Activated CD8-positive, alpha-beta memory T cell treated with anti-CD3 and anti-CD28 coated beads, Interleukin-2, amount 10 ng/mL, durations not matched to agents 7 days and 5 days (primary cell): ENCODE results near the gene IGFALS. TPM values are rescaled to one million over a fixed set of nuclear protein-coding genes. Genes with fewer than 3 reads are reported as not detected.

Experiments used
- ATAC-seq: fragments of 150-1000 bp; cut with Tn5 transposase; one replicate; pipeline ENCODE4 v1.10.0; 2021; ENCODE audit warnings: moderate library complexity
- CTCF ChIA-PET: fragments of 350-600 bp; sonication (Branson Sonifier 250); formaldehyde crosslinking; loops from one replicate; lab custom pipeline; 2021; ENCODE audit warnings: antibody characterized with exemption; lab: Charles Lee
- DNase-seq: peaks from one replicate; pipeline ENCODE4 v3.0.0-alpha.2; 2020
- H3K27ac Mint-ChIP-seq: one replicate; pipeline ENCODE4 v1.8.0; 2021; ENCODE audit warnings: mild to moderate bottlenecking, mixed read lengths
- H3K27me3 Mint-ChIP-seq: one replicate; pipeline ENCODE4 v1.8.0; 2021; ENCODE audit warnings: mixed read lengths
- H3K36me3 Mint-ChIP-seq: one replicate; pipeline ENCODE4 v1.8.0; 2021; ENCODE audit warnings: mild to moderate bottlenecking, mixed read lengths
- H3K4me1 Mint-ChIP-seq: one replicate; pipeline ENCODE4 v1.8.0; 2021; ENCODE audit warnings: mixed read lengths
- H3K4me3 Mint-ChIP-seq: one replicate; pipeline ENCODE4 v1.8.0; 2021; ENCODE audit warnings: mild to moderate bottlenecking, moderate library complexity, mixed read lengths
- H3K9me3 Mint-ChIP-seq: one replicate; pipeline ENCODE4 v1.8.0; 2022; ENCODE audit warnings: low read depth, mixed read lengths
- total RNA-seq, 2 experiments: library from RNA; stranded (reverse); gene quantifications; one replicate each; pipeline ENCODE4 v1.2.3, GENCODE V29; 2021

IGFALS gene
- total RNA-seq, 2 experiments from 2014 or later, result not detected

DNA sequence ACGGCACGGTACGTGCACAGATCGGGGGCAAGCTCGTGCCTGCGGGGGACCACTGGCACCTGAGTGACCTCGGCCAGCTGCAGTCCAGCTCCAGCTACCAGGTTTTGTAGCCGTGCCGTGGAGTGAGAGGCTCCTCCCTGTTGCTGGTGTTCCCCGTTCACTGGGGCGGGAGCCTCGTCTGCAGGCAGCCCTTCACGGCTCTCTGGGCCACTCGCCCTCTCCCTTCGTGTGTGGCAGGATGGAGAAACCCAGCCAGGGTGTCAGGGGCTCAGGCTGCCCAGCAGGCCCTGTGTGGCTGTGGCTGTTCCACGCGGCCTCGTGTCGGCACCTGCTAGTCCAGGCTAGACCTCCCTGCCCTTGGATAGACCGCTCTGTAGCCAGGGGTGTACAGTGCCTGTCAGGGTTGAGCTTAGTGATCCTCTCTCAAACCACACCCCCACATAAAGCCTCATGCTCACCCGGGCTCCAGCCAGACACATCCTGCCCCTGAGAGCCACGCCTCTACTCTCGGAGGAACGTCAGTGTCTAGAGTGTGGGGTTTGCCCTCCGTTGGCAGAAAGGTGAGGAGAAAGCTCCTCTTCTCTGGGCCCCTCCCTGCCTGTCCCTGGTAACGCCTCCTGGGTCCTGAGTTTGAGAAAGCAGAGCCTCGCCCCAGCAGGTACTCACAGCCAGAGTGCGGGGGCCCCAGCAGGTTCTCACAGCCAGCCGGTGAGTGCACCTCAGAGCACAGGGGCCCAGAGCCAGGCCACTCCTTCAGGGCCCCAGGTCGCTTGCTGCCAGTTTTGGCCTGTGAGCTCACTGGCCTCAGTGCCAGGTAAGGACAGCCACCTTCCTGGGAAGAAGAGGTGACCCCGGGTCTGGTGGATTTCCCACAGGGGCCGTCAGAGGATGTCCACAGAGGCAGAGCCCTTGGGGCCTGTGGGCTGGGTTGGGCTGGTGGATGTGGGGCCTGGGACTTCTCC, 49.8 kb downstream of the IGFALS start:
- H3K9me3 Mint-ChIP-seq, result no peaks in the 10 kb centered on the region
- ATAC-seq (no peak), DNase-seq (no peak)
- H3K27ac Mint-ChIP-seq, result no peak overlapping the region
- no peaks in the 10 kb centered on the region for H3K27me3 Mint-ChIP-seq
- no peaks in the 10 kb centered on the region for H3K4me1 Mint-ChIP-seq
- CTCF ChIA-PET, result no interaction called here
- no peak overlapping the region for H3K4me3 Mint-ChIP-seq
- H3K36me3 Mint-ChIP-seq, result peaks cover 2% of the 10 kb centered on the region

DNA sequence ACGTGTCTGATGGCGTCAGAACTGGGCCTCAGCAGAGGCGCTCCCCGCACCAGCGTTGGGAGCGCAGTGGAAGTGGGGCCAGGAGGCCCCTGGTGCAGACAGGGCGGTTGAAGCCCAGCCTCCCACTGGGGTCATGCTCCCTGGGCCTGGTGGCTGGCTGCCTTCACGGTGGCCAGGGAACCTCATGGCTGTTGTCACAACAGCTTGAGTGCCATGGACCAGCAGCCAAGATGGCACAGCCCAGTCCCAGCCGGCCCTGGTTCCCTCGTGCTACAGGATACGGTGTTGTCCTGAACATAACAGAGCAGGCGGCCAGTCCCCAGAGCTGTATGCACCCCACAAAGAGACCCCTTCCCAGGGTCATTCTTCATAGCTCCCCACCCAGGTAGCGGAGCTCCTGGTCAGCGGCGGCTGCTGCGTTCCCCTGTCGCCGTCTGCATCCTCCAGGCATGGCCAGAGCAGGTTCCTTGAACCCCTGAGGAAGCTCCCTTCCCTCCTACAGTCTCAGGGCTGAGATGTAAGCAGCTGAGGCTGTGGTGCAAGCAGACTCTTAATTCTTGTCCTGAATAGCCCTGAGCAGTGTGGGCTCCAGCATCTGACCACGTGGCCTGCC, 51.8 kb downstream of the IGFALS start:
- Mint-ChIP-seq H3K27me3 (no peaks in the 10 kb centered on the region), H3K9me3 (no peaks in the 10 kb centered on the region), H3K36me3 (peaks cover 2% of the 10 kb centered on the region), H3K4me3 (no peak overlapping the region), H3K4me1 (no peaks in the 10 kb centered on the region), H3K27ac (no peak overlapping the region)
- no peak for ATAC-seq
- DNase-seq, result no peak
- CTCF ChIA-PET, result no interaction called here

DNA sequence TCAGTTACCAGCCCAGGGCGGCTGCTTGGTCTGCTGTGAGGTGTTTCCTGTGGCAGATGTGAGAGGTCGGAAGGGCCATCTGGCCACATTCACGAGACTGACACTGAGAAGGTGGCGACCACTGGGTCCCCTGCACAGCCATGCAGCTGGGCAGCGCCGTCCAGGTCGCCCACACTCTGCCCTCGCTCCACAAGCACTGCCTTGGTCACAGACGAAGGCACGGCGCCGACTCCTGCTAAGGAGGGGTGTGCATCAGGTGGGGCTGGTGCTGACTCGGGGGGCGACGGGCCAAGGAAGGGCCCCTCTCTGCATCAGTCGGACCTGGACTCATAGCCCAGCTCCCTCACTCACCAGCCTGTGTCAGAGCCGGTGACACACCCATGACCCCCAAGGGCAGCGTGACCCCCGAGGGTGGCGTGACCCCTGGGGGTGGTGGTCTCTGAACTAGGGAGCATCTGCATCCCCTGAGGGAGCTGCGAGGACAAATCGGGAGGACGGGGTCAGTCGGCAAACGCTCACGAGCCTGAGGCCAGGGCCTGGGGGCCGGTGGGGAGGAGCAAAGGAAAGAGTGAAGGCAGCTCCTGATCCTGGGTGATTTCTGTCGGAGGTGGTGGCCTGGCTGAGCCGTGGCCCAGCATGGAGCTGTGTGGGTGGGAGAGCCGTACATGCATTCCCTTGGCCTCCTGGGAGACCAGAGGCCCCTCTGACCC, 52.6 kb downstream of the IGFALS start:
- no peaks in the 10 kb centered on the region for H3K27me3 Mint-ChIP-seq
- DNase-seq, result no peak
- no peaks in the 10 kb centered on the region for H3K4me1 Mint-ChIP-seq
- no peak overlapping the region for H3K27ac Mint-ChIP-seq
- no peak for ATAC-seq
- peaks cover 2% of the 10 kb centered on the region for H3K36me3 Mint-ChIP-seq
- no peaks in the 10 kb centered on the region for H3K9me3 Mint-ChIP-seq
- H3K4me3 Mint-ChIP-seq, result no peak overlapping the region
- CTCF ChIA-PET, result no interaction called here

Other genes with a start within 250 kb of the IGFALS start
- 1 to 10 TPM; 6.3 to 8.3 TPM for gene IFT140, start 181.6 kb downstream of the IGFALS start, total RNA-seq
- 10 to 100 TPM; 26.8 to 31.1 TPM for gene CRAMP1, start 181.3 kb downstream of the IGFALS start, total RNA-seq
- 10 to 100 TPM; 55.0 to 62.4 TPM for gene JPT2, start 115.4 kb downstream of the IGFALS start, total RNA-seq
- 100 to 1,000 TPM in 1 of 2 experiments, 10 to 100 TPM in 1; 78.9 to 101 TPM for gene MAPK8IP3, start 87.5 kb downstream of the IGFALS start, total RNA-seq
- 10 to 100 TPM; 46.0 to 50.4 TPM for gene NME3, start 22.2 kb downstream of the IGFALS start, total RNA-seq
- 10 to 100 TPM; 22.3 to 34.6 TPM for gene EME2, start 20.9 kb downstream of the IGFALS start, total RNA-seq
- 100 to 1,000 TPM; 134 to 154 TPM for gene MRPS34, start 20.6 kb downstream of the IGFALS start, total RNA-seq
- gene SPSB3, start 11.1 kb downstream of the IGFALS start, total RNA-seq, result 10 to 100 TPM; 35.7 to 36.5 TPM
- gene NUBP2, start 10.7 kb downstream of the IGFALS start, total RNA-seq, result 10 to 100 TPM; 52.5 to 64.0 TPM
- gene HAGH, start 33.1 kb upstream of the IGFALS start, total RNA-seq, result 10 to 100 TPM; 44.1 to 44.2 TPM
- gene FAHD1, start 33.5 kb upstream of the IGFALS start, total RNA-seq, result 10 to 100 TPM; 11.3 to 12.9 TPM
- not detected for gene MEIOB, start 78.5 kb upstream of the IGFALS start, total RNA-seq
- gene HS3ST6, start 124.7 kb upstream of the IGFALS start, total RNA-seq, result not detected
- gene MSRB1, start 149.5 kb upstream of the IGFALS start, total RNA-seq, result 10 to 100 TPM; 14.5 to 19.8 TPM
- gene RPL3L, start 161.0 kb upstream of the IGFALS start, total RNA-seq, result under 1 TPM in 1 of 2 experiments, not detected in 1; 0.42 TPM
- 100 to 1,000 TPM; 148 to 158 TPM for gene NDUFB10, start 165.8 kb upstream of the IGFALS start, total RNA-seq
- 1,000 to 10,000 TPM; 2,823 to 3,048 TPM for gene RPS2, start 171.1 kb upstream of the IGFALS start, total RNA-seq
- gene RNF151, start 173.2 kb upstream of the IGFALS start, total RNA-seq, result not detected
- 10 to 100 TPM; 41.9 to 42.3 TPM for gene TBL3, start 178.3 kb upstream of the IGFALS start, total RNA-seq
- under 1 TPM in 1 of 2 experiments, not detected in 1; 0.26 TPM for gene NOXO1, start 187.8 kb upstream of the IGFALS start, total RNA-seq
- gene GFER, start 190.5 kb upstream of the IGFALS start, total RNA-seq, result 10 to 100 TPM; 33.5 to 40.9 TPM
- gene SYNGR3, start 196.3 kb upstream of the IGFALS start, total RNA-seq, result 10 to 100 TPM in 1 of 2 experiments, 1 to 10 TPM in 1; 6.4 to 17.6 TPM
- gene ZNF598, start 216.1 kb upstream of the IGFALS start, total RNA-seq, result 10 to 100 TPM; 76.2 to 94.5 TPM
- 1 to 10 TPM; 1.1 to 6.3 TPM for gene NPW, start 226.1 kb upstream of the IGFALS start, total RNA-seq
- gene NHERF2, start 233.2 kb upstream of the IGFALS start, total RNA-seq, result 1 to 10 TPM; 1.3 to 2.2 TPM